Stimulated activated CD4-positive, alpha-beta T cell treated with anti-CD3 and anti-CD28 coated beads, Interleukin-2, amount 100 ng/mL, for 24 hours (primary cell): Measurements from ENCODE around the gene AQP5.

Experiments
- DNase-seq, 2 donors: peaks; one replicate each; pipeline ENCODE4 v3.0.0-alpha.2; 2020

The AQP5 gene

DNA sequence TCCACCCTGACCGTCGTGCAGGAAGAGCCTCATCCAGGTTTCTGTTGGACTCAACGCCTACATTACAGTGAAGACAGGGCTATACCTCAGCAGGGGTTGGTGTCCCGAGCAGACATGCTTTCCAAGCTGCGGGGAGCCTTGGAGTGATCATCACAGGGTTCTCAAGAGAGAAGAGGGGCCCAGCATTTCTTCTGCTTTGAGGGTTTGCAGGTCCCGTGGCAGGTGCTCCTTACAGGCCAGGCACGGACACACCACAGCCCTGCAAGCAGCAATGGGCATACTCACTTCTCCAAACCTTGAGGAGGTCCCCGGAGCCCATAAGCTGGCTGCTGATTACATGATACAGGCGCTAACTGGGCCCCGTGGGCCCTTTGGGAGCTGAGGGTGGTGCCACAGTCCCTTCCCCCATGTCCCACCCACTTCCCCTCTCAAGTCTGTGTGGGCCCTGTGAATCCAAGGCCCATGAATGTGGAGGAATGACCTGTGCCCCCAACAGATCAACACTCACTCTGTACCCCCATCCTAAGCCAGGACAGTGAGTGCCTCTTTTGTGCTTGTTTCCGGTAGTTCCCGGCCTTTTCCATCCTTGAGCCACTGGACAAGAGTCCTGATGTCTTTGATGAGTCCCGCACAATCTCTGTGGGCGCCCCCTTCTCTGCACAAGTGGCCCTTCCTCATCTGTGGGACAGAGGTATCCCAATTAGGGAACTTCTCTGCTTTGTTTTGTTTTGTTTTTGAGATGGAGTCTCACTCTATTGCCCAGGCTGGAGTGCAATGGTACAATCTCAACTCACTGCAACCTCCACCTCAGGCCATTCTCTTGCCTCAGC is 10.0 kb upstream of the AQP5 start:
- DNase-seq = no peak

DNA sequence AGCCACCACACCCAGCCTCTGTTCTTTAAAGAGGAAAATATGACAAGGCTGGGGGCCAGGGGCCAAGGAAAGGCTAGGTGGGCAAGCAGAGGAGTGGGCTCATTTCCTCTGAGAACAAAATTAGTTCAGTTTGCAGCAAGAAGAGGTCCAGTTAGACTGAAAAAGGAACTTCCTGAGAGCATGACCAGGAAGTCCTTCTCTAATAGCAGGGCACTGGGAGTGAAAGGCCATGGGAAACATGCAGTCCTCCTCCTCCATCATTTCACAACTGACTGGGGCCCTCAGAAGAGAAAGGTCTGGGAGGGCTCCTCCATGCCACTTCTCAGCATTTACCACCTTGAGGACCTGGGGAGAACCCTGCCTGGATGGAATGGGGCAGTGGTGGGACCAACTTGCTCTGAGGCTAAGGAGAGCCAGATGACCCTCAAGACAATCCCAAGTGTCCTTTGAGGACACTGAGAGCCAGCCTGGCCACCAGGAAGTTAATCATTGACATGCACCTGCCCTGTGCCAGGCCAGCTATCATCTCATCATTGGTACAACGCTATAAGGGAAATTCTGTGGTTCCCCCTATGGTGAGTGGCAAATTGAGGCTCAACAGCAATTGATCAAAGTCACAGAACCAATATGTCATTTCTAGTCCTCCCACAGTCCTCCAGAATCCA is 9.1 kb upstream of the AQP5 start:
- no peak for DNase-seq

DNA sequence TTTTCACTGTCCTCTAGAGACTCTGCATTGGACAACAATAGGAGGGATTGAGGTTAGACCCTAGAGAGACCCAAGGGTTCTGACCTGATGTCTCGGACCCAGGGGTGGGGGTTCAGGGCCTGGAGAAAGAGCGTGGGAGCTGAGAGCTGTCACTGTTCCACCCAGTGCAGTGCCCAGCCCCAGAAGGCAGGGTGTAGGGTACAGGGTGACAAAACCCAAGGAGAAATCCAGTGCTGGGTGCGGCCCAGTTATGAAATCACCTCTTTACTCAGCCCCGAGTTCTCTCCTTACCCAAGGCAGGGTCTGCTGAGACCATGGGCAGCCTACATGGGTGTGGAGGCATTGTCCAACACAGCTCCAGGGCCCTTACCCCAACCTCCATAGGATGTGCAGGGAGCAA is 8.5 kb upstream of the AQP5 start:
- DNase-seq = no peak

DNA sequence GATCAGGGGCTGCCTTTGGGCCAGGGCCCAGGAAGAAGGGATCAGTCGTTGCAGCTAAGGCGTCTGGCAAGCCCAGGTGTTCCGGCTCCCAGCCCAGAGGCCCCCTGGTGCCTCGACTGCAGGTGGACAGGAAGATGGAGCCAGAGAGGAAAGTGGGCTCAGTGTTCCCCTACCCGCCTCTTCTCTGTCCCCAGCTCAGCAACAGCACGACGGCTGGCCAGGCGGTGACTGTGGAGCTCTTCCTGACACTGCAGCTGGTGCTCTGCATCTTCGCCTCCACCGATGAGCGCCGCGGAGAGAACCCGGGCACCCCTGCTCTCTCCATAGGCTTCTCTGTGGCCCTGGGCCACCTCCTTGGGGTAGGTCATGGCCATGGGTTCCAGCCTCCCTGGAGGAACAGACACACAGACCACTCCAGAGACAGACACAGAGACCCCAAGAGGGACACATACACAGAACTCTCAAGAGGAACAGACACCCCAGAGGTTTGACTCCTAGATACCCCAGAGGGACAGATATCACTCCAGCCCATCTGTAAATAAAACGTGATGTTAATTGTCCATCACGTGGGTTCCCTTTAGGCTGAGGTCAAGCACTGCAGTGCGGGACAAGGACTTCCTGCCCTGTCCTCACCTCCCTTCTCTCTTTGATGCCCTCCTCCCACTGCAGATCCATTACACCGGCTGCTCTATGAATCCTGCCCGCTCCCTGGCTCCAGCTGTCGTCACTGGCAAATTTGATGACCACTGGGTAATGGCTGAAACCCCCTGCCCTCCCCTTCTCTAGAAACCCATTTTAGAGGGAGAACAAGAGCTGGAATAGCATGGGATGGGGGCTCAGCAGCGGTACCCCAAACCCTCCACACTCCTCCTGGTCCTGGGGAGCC is 7.5 kb upstream of the AQP5 start:
- DNase-seq = no peak

DNA sequence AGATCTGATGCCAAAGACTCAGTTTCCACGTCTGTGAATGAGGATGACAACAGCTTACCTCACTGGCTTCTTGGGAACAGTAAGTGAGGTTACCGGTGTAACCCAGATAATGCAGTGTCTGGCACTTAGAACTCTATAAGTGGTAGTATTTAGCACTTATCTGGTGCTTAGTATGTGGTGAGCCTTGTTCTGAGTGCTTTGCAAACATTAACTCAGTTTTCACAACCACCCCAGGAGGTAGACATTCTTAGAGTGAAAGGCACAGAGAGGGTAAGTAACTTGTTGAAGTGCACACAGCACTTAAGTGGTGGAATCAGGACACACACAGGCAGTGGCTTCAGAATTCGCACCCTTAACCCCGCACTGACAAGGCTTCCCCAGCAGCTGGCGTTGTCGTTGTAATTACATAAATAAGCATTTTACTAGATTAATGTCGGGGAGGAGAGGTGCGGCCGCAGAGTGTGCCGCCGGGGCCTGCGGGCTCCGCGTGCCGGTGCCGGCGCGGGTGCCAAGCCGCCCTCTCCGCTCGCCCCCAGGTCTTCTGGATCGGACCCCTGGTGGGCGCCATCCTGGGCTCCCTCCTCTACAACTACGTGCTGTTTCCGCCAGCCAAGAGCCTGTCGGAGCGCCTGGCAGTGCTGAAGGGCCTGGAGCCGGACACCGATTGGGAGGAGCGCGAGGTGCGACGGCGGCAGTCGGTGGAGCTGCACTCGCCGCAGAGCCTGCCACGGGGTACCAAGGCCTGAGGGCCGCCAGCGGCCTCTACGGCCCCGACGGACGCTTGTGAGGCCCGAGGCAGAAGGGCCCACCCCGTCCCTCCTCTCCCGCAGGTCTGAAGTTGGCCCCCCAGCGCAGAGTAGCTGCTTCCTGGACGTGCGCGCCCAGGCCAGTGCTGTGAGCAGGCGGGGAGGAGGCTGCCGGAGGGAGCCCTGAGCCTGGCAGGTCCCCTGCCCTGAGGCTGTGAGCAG is 6.5 kb upstream of the AQP5 start:
- no peak for DNase-seq

DNA sequence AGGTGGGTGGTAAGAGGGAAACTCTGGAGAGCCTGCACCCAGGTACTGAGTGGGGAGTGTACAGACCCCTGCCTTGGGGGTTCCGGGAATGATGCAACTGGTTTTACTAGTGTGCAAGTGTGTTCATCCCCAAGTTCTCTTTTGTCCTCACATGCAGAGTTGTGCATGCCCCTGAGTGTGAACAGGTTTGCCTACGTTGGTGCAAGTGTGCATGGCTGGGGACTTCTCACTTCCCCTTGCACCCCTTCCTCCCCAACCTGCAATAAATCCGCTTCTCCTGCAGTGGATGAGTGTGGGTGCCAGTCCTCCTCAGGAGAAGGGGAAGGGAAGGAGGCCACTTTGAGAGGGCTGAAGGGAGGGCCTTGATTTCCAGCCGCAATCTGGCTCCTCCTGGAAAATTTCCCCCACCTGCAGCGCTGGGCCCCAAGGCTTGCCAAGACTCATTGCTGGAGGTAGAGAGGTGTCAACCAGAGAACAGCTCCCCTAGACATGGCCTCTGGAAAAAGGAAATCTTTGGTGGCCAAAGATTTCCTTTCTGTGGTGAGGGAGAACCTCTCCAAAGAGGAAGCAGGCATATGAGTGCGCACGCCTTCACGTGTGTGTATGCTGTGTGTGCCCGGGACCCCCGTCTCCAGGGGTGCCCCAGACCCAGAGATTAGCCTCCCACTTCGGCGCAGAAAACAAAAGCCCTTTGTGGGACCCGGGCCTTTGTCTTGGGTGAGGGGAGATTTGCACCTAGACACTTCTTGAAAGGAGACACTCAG is 5.6 kb upstream of the AQP5 start:
- no peak for DNase-seq

DNA sequence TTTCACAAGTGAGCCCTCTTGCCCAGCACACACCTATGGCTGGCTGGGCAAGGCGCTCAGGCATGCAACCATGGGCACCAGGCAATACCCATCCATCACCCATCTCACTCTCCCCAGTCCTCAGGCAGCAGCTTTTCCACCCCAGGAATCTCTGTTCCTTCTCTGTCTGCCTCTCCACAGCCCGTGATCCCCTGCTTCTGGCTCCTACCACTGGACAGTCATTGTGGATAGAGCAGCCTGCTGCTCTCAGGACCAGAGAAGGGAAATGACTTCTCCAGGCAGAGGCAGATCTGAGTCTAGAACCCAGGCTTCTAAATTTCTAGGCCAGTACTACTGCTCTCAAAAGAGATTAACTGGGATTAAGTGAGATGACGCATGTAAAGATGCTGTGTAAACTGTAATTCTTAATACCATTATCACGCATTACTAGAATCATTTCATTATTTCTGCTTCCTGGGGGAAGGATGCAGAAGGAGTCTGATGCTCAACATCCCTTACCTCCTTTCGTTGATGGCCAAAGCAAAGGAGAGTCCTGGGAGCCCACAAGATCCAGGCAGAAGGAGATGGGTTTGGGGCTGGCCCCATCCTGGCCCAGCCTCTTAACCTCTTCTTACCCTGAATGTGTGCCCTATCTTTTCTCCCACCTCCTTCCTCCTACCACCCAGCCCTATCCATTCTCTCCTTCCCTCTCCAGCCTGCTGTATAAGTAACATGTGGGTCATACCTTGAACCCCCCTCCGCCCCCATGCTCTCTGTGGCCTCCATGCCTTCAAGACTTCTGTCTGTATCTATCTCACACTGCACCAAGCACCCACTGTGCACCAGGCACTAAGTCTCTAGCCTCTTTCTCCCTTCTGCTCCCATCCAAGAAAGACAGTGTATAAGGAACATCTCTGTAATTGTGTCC is 4.8 kb upstream of the AQP5 start:
- DNase-seq = no peak

DNA sequence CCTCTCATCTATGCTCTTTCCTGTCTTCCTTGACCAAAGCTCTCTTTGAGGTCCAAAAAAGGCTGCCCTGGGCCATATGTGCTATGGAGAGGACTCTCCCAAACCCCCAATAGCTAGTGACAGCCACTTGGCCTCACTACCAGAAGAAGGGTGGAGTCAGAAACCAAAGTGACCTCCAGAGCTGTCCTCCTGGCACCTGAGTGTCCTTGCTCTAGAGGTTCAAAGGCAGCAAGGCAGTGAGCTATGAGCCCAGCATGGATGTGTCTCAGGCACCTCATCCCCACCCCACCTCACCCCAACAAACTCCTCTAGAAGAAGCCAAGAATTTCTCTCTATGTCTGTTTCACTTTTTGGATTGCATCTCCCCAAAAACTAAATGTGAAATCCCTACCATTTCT is 4.1 kb upstream of the AQP5 start:
- DNase-seq = no peak

DNA sequence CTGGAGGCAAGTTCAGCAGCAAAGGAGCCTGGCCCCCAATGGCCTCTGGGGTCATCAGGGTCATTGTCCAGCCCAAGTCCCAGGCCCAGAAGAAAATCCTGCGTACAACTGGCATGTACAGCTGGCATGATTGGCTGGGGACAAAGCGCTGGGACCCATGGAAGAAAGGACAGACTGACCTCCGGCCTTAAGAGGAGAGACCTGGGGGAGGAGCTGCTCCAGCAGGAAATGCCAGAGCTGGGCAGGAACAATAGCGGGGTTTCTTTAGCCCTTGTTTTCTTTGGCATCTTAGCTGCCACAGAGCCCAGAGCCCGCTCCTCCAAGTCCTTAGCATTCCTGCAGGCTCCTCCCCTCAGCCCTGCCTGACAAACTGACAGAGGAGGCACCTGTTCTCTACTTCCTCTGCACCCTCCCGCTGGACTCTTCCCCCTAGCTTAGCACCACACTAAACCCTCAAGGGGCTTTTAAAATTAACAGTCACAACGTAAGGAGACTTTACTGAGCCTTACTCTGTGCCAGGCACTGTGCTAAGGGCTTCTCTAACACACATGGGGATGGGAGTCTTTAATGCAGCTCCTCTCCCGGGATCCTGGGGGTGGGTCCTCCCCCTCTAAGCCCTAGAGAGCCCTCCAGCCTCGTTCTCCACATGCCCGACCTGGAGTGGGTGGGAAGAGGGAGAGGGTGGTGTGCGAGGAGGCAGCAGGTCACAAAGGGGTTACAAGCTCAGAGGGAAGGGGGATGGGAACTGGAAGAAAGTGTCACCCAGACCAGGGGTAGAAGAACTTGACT is 1.8 kb upstream of the AQP5 start:
- DNase-seq = no peak

DNA sequence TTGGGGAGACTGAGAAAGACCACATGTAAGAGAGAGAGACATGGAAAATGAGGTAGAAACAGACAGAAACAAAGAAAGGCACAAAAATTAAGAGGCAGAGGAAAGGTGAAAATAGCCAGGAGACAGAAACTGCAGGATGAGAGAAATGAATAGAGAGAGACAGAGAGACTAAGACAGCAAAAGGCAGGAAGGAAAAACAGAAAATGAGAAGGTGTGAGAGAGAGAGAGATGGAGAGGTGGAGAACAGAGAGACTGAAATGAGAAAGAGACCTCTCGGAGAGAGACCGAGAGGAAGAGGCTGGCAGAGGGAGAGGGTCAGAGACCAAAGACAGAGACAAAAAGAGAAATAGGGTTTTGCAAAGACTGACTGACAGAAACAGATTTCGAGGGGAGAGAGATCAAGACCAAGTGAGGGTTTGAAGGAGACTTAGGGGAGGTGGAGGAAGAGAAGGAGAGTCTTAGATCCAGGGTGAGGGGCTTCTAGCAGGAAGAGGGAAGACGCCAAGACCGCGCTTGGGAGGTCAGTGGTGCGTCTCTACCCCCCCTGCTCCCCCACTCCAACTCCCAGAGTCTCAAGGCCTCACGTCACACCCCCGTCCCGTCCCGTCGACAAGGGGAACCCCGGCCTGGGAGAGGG is 1.1 kb upstream of the AQP5 start:
- DNase-seq = no peak

DNA sequence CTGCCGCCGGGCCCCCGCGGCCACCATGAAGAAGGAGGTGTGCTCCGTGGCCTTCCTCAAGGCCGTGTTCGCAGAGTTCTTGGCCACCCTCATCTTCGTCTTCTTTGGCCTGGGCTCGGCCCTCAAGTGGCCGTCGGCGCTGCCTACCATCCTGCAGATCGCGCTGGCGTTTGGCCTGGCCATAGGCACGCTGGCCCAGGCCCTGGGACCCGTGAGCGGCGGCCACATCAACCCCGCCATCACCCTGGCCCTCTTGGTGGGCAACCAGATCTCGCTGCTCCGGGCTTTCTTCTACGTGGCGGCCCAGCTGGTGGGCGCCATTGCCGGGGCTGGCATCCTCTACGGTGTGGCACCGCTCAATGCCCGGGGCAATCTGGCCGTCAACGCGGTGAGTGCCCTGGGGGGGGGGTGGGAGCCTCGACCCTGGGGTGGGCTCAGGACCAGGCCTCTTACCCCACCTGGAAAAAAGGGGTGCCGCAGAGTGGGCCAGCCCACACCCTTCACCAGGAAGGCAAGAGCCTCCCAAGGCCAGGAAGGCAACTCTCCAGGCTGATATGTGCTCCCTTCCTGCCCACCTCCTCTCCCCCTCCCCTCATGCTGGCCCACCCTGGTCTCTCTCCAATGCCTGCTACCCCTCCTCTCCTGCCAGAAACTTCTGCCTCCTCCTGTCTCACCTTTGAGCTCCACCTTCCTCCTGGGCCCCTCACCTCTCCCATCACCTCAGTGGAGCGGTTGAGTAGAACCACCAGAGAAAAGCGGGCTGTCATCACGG is 507 bp downstream of the AQP5 start:
- no peak for DNase-seq

DNA sequence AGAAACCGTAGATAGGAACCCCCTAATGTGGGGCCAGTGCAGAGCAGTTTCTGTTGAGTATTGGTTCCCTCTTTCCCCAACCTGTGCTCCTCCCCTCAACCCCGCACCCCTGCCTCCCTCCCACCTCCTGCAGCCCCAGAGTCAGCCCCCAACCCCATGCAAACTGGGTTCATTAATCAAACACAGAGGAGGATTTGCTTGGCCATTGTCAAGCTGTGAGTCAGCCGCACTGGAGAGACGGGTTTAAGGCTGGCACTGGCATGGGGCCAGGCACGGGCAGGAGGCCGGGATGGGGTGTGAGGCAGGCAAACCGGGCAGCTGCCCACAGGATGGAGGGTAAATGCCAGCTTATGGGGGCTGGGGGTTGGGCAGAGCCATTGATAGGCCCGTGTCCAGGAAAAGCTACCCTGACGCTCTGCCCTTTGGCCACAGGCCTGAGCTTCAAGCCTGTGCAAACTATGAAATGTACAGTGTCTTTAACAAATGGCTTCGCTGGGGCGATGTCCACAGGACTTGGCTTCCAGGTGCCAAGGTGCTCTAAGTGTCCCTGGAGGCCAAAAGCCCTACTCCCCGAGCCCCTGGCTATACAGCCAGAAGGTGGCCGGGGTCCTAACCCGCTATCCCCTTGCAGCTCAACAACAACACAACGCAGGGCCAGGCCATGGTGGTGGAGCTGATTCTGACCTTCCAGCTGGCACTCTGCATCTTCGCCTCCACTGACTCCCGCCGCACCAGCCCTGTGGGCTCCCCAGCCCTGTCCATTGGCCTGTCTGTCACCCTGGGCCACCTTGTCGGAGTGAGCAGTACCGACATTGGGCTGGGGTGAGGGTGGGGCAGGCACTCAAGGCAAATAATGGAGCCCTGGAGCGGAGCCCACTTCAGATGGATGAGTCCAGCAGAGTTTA is 1.4 kb downstream of the AQP5 start:
- no peak for DNase-seq

DNA sequence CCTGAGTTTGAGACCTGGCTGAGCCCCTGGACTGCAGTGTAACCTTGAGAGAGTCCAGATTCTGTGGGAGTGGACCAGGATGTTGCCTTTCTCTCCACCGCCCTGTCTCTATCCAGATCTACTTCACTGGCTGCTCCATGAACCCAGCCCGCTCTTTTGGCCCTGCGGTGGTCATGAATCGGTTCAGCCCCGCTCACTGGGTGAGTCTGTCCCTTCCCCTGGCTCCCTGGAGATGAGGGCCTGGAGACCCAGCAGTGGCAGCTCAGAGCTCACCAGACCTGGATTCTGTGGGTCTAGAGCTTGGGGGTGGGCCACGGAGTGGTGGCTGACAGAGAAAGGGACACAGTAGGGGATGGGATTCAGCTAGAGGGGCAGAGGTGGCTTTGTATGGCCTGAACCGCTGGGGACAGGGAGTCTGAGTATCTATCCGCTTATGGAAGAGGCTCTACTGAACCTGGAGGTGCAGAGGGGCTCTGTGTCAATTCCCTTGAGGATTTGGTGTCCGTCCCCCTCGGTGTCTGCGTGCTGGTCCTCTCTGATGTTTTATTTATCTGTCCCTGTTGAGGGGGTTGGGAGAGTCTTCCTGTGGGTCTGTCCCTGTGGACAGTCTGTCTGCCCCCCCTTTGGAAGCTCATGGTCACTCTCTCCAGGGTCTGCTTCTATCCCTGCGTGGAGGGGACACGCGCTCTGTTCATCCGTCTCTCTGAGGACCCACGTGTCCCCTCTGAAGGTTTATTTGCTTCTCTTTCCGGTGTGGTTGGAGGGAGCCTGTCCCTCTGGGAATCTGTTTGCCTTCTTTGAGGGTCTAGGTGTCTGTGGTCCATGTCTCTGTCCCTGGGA is 2.5 kb downstream of the AQP5 start:
- no peak for DNase-seq

DNA sequence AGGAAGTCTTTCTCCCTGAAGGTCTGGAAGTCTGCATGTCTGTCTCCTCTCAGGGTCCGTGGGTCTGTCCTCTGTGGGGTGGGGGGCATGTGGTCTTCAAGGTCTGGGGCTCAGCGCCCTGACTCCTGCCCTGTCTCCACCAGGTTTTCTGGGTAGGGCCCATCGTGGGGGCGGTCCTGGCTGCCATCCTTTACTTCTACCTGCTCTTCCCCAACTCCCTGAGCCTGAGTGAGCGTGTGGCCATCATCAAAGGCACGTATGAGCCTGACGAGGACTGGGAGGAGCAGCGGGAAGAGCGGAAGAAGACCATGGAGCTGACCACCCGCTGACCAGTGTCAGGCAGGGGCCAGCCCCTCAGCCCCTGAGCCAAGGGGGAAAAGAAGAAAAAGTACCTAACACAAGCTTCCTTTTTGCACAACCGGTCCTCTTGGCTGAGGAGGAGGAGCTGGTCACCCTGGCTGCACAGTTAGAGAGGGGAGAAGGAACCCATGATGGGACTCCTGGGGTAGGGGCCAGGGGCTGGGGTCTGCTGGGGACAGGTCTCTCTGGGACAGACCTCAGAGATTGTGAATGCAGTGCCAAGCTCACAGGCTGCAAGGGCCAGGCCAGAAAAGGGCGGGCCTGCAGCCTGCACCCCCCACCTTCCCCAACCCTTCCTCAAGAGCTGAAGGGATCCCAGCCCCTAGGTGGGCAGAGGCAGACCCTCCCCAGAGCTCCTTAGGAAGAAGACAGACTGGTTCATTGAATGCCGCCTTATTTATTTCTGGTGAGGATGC is 3.4 kb downstream of the AQP5 start:
- DNase-seq = no peak

DNA sequence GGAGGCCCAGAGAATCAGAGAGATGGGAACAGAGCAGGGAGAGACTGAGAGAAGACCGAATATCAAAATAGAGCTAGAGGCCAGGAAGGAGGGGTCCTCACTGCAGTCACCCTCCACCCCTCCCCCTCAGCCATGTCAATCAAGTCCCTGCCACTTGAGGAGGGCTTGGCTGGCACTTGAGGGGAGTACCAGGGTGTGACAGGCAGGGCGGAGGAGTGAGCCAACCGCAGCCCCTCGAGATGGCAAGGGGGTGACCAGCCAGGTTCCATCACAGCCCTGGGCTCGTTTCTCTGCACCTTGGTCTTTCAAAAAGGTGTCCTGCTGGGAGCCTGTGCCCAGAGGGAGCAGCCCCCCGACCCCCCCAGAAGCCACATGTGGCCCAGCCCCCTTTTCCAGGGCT is 4.2 kb downstream of the AQP5 start:
- DNase-seq = no peak
